NOMO-1 treated with dmso at 0.1 percent for 144 hours (cell line): ENCODE measurements around the gene KCNQ1.

Experiments
- DNase-seq: peaks from one replicate; lab custom pipeline; 2025; ENCODE audit not compliant: unreplicated experiment; lab: John Stamatoyannopoulos, UW

Gene KCNQ1

DNA sequence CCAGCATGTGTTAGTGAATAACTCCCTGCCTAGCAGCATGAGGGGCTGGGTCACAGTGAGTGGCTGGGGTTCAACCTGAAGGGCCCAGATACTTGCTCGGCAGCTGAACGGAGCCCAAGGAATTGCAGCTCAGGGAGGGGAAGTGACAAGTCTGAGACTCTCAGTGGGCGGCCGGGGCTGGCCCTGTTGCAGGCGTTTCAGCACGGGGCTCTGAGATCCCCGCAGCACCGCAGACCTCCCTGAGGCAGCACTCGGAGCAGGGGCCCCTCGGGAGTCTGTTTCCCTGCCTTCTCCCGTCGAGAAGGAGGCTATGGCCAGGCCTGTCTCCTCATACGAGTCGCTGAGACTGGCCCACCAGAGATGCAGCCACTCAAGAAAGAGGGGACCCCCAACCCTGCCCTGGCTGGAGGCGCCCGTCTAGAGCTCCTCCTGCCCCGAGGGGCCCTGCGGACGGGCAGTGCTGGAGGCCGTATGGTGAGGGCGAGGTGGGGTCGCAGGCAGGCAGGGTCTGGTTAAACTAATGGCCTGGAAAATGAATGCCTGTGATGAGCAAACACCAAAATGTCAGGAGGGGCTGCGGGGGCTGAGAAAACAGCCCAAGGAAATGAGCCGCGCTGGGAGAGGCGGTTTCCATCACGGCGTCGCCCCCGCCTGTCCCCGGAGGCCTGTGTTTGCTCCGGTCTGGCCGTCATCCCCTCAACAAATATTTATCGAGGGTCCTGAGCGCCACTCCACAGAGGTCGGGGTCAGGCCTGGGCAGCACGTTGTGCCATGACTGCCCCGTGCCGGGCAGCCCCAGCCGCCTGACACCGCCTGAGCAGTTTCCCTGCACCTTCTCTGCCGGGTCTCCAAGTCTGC is 35.0 kb upstream of the KCNQ1 start:
- DNase-seq = no peak

DNA sequence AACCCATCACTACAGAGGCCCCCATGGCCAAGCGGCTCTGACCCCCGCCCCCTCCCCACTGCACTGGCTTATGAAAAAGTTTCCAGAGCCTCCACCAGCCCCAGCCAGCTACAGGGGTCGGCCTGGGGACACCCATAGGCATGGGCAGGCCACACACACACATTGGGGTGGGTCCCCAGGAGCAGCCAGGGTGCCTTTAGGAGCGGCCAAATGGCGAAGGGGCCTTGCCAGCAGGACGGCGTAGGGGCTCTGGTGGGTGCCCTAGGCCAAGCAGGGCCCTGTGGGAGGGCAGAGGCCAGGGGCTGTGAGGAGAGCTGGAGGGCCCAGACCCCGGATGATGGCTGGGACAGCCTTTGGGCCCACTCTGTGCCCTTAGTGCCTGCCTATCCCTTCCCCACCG is 34.2 kb upstream of the KCNQ1 start:
- DNase-seq = no peak

DNA sequence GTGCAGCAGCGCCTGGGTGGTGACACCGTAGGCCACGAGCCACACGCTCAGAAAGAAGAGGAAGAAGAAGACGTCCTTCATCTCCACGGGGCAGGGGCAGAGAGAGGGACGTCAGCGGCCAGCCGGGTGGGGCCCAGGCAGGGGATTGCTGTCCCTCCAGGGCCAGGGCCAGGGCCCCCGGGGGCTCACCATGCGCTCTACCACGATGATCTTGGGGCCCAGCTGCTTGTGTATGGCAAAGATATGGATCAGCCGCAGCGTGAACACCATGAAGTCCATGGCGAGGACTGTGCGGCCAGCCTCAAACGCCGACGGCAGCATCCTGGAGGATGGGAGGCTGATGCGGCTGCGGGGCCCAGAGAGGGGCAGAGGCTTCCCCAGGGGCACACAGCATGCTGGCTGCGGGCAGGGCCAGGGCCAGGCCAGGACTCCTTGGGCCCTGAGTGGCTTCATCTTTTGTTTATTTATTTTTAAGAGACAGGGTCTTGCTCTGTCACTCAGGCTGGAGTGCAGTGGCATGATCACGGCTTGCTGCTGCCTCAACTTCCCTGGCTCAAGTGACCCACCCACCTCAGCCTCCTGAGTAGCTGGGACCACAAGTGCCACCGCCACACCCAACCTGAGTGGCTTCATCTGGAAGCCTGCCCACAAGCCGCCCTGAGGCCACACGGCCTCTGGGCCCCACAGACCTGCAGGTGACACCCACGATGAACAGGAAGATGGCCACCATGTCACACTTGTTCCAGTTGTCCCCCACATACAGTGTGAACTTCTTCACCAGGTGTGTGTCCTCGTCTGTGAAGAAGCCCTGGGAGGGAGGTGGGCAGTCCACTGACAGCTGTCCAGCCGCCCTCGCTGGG is 33.1 kb upstream of the KCNQ1 start:
- no peak for DNase-seq

DNA sequence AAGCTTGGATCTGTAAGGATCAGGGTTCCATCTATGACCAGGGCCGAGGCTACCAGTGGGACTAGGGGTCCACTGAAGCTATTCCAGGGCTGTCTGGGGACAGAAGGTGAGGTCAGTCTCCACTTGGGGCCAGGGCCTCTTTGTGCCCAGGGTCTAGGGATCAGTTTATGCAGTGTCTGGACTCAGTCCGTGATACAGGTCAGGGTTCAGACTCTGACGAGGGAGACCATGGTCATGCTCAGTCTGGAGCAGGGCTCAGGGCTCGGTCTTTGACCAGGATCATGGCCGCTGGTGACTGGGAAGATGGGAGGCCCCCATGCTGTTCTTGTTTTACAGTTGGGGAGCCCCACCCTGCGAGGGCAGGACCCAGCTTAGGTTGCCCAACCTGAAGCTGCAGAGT is 32.5 kb upstream of the KCNQ1 start:
- no peak for DNase-seq

DNA sequence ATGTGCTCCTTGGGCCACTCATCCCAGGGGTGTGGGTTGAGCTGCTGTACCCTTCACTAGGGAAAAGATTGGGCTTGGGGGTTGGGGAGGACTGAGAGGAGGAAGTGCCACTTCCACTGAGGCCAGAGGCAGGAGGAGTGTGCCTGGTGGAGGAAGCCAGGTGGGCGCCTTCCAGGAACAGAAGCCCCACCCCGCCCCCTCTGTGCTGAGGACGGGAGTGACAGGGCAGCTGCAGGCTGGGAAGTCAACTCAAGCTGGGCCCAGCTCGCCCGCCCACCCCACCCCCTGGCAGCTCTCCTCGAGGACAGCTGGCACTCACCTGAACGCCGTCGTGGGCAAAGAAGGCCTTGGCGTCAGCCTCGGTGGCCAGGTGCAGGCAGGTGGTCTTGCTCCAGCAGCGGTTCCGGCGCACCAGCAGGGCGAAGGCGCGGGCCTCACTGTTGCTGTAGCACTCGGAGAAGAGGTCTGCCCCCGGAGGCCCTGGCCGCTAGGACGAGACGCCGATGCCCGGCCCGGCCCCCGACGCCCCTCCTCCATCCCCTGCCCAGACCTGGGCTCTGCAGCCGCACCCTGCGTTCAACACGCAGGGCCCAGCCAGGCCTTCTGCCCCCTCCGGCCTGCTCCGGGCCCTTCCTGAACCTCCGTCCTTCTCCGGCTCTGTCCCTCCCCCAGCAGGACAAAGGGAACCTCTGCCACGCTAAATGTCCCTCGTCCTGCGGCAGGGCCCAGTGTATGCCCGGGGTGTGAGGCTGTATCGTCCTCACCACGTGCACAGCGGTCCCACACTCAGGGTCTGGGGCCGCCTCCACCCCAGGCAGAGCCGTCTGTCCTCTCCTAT is 30.8 kb upstream of the KCNQ1 start:
- DNase-seq = no peak

DNA sequence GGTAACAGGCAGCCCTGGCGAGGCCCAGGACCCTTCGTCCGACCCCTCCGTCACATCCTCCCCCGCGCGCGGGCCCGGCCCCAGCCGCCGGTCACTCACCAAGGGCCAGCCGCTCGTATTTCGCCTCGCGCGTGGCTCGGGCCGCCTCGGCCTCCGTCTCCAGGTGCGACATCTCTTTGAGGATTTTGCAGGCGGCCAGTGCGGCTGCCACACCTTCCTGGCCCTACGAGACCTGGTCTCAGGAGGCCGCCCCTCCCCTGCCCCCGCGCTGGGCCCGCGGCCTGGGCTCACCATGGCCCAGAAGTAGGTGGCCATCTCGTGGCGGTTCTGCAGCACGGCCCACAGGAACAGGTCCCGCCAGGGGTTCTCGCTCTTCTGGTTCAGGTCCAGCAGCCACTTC is 30.2 kb upstream of the KCNQ1 start:
- DNase-seq = no peak

DNA sequence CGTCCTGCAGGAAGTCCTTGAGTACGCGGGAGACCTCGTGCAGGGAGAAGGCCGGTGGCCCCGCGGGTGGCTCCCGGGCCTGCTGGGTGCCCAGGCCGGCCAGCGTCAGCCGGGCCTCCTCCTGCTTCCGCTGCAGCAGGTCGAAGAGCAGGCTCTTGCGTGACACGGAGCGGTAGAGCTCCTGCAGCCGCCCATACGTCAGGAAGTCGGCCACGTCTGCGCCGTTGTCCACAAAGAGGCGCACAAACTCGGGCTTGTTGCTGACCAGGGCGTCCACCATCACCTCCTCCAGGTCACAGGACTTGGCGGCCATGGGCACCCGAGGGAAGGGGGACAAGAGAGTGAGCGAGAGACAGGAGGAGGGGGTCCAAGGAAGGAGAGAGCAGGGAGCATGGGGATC is 29.6 kb upstream of the KCNQ1 start:
- no peak for DNase-seq

DNA sequence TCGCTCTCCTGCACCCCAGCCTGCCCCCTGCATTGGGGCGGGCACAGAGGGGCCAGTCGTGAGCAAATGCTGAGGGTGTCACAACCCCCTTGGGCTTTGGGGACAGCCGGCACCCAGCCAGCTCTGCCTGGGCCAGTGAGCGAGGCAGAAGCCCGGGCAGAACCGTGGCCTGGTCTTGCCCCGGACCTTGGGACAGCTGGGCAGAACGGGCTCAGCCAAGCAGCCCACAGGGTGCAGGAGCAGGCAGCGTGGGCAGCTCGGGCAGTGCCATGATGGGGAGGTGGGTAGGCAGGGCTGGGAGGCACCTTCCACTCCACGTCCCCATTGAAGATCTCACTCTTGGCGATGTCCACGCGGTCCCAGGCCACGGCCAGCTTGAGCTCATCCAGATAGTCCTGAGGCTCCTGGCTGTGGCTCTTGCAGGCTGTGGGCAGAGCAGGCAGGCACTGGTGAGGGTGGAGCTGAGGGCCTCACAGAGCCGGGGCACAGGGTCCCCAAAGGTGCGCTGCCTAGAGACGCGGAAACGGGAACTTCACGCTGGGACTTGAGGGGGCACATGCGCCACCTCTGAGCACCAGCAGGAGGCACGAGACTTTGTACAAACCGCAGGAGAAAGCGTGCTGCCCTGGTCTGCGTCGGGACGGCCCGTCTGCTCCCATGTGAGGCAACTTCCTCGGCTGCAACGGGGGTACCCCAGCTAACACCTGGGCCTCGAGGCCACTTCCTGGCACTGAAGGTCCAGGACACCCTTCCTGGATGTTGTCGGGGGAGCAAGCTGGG is 29.0 kb upstream of the KCNQ1 start:
- no peak for DNase-seq

DNA sequence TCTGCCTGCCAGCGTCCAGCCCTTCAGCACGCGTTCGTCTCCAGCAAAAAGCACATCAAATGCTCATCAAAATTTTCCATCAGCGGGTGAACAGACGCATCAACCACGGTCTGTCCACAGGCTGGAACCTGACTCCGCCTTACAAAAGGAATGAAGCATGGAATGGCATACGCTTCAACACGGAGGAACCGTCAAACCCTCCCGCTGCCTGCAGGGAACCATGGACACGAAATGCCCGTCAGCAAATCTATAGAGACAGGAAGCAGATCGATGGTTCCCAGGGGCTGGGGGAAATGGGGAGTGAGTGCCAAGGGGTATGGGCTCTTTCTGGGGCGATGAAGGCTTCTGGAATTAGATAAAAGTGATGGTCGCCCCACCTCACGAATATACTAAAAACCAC is 28.0 kb upstream of the KCNQ1 start:
- DNase-seq = no peak

DNA sequence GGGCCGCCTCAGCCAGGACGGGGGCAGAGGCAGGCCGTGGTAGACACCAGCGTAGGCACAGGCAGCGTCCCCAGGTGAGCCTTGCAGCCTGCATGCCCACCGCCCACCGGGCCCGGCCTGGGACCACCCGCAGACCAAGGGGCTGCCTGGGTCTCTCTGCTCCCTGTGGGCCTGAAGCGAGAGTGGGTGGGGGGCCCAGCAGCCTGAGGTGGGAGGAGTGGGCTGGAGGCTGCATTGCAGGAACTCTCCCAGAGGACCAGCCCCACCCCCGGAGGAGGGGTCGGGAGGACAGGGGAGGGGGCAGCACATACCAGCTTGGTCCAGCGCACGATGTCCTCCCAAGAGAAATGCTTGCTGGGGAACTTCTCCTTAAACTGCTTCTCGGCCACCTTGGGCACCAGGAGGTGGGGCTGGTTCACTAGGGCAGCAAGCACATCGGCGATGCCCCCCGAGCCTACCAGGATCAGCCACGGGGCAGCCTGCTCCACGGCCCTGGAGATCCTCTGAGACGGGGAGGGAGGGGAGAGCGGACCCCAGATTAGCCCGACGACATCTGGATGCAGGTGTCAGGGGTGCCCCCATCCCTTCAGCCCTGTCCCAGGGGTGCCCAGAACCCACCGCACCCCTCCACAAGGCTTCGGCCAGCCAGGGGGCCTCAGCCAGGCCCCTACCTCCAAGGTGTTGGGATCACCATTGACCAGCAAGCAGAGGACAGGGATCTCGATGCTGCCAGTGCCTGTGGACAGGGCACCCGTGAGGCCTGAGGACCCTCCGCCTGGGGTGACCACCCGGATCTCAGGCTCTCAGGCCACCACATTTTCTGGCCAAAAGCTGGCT is 26.7 kb upstream of the KCNQ1 start:
- DNase-seq = no peak

DNA sequence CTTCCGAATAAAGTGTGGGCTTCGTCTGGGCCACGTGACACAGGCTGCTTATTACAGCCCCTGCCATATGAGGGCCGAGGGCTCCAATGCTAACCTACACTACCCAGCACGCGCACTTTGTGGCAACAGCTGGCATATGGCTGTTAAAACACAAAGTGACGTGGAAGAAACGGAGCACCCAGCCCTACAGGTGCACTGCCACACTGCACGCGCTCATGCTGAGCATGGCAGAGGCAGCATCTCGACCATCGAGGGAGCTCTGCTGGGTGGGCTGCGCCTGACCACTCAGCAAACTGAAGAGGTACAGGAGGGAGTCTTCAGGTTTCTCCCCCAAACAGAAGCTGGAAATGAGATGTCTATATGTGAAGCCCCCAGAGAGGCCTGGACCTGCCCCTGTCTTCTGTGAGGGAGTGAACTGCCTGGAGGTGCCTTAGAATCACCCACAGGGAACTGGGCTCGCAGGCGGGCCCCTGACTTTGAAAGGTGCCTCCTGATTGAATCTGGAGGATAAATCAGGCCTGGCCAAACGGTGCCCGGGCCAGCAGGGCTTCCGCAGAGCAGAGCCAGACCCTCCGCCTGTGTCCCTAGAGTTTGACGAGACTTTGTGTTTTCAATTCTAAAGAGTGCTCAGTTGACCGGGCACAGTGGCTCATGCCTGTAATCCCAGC is 26.0 kb upstream of the KCNQ1 start:
- no peak for DNase-seq

DNA sequence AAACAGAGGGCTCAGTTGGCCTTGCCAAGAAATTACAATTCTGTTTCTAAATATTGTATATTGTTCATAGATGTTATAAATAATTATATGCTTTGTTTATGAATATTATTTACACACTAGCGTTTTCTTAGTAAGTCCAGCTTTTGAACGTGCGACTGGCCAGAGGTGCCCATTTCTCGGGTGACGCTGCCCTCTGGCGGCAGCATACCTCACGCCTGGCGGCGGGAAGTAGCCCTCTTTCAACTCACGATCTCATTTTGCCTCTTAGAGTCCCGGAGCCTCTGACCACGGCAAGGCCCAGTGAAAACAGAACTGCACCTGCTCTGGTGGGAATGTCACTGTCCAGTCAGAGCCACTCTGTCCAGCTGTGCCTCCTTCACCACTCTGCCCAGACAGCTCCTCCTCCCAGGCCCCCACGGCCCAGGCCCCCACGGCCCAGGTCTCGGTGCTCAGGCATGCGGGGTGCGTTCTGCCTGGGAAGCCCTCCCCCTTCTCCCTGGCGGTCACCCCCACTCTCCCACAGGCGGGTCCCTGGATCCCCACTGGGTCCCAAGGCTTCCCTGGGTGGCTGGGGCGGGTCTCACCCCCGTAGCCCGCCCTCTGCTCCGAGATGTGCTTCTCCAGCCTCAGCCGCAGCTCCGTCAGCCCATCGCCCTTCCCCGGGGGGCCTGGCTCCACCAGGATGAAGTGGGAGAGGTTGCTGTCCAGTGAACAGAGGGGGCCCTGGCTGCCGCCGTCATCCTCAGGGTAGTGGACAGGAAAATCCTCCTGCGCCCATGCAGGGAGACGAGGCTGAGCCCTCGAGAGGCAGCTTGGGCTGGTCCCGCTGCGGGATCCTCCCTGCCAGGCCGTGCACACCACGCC is 24.9 kb upstream of the KCNQ1 start:
- peak; percentile 70 for DNase-seq

DNA sequence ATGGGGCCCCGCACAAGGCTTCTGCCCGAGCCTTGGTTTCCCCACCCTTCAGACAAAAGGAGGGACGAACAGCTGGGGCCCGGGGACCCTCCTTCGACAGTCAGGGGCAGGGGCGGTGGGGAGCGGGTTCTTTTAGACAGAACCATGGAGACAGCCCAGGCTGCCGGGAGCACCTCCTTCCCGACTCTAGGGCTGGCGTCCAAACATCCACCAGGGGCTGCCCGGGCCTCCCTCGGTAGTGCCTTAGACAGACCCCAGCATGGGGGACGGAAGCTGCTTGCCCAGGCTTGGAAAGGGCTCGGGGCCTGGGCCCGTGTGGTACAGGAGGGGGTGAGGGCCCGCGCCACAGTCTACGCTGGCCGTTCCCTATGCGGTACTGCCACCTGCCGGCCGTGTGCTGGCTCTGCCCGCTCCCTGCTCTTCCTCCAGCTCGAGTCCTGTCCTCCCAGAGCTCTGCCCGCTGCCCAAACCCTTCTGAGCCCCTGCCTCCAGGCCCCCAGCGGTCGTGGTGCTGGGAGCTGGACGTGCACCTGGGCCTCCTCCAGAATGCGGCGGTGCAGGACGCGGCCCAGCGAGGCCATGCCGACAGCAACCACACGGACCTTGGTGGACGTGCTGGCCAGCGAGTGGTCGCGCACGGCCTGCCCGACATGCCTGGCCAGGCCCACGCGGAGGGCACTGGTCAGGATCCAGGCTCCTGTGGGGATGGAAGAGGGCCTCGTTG is 24.1 kb upstream of the KCNQ1 start:
- DNase-seq = peak; percentile 59

DNA sequence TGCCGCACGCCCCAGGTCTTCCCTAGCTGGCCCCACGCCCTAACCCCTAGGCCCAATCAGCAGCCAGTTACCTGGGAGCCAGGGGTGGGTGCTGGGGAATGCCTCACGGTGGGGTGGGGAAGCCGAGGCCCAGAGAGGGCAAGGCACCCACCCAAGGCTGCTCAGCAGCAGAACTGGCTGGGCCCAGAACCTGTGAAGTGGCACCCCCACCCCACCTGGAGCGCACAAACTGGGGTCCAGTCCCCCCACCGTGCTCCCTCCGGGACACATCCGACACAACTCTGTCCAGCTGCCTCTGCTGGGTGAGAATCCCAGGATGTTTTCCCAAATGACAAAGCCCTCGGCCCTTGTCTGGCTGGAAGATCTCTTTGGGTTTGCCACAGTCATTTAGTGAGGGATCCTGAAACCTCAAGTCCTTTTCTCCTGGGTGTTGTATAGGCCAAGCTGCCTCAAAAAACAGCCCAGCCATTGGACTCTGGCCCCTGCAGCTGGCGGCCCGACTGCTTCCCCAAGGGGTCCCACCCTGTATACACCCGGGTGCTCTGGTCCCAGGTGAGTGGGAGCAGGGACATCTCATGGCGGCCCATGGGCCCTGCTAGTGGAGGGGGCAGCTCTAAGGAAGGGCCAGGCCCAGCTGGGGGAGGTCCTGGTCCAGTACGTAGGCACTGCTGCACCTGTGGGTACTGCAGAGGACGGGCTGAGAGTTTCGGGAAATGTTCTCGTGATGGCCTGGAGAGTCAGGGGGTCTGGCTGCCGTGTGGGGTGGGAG is 23.4 kb upstream of the KCNQ1 start:
- no peak for DNase-seq

DNA sequence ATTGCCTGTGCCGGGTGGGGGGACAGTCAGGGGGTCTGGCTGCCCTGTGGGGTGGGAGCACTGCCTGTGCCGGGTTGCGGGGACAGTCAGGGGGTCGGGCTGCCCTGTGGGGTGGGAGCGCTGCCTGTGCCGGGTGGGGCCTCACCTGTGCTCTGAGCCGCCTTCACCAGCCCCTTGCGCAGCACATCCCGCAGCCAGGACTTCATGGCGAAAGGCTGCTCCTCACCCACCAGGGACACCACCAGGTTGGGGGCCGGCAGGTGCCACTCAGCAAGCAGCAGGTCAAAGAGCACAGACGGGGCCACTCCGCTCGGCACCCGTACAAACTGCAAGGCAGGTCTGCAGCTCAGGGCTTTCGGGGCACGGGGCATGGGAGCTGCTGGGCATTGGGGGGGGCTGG is 22.8 kb upstream of the KCNQ1 start:
- DNase-seq = no peak

DNA sequence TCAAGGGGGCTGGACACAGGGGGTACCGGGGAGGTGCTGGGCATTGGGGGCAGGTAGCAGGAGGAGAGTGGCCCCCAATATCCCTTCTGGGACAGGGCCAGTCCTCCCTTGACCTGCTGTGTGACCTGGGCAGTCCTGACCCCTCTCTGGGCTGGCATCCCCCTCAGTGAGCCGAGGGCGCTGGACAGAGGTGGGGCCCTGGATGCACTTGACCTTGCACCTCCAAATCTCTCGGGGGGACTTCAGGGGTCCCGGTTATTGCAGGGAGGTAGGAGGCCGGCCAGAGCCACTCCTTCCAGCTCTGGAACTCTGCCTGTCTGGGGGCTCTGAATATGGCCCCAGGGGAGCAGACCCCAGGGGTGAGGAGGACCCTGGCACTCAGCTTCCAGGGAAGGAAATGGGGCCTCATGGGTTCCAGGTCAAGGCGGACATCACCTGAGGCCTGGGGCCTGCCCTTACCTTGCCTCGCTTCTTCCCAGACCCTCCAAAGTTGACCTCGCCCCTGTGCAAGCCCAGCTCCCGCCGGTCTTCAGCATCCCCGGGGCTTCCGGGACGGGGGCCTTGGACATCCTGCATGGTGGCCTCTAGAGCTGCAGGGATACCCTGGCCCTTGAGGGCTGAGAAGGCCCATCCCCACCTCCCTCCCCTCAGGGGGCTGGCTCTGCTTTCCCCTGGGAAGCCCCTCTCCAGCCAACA is 22.2 kb upstream of the KCNQ1 start:
- DNase-seq = no peak
